ENCODE measurements around the gene TXNDC5.

DNA sequence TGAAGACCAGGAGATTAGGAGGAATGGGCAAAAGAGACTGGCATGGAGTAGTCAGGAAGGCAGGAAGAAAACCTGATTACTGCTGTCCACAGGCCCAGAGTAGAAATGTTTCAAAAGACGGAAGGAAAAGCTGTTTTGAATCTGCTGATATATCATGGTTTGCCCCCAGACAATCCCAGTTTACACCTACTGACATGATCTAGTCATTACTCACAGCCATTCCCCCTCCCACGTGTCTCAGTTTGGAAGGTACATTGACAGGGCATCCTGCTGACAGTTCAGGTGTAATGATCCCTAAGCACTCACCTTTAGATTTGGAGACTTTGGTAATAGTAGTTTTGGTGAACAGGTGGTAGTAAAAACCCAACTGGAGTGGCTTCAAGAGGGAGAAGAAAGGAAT is 9.8 kb upstream of the TXNDC5 start:
- TF ChIP-seq, protein P1, sequence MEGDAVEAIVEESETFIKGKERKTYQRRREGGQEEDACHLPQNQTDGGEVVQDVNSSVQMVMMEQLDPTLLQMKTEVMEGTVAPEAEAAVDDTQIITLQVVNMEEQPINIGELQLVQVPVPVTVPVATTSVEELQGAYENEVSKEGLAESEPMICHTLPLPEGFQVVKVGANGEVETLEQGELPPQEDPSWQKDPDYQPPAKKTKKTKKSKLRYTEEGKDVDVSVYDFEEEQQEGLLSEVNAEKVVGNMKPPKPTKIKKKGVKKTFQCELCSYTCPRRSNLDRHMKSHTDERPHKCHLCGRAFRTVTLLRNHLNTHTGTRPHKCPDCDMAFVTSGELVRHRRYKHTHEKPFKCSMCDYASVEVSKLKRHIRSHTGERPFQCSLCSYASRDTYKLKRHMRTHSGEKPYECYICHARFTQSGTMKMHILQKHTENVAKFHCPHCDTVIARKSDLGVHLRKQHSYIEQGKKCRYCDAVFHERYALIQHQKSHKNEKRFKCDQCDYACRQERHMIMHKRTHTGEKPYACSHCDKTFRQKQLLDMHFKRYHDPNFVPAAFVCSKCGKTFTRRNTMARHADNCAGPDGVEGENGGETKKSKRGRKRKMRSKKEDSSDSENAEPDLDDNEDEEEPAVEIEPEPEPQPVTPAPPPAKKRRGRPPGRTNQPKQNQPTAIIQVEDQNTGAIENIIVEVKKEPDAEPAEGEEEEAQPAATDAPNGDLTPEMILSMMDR (conservative IDR thresholded peaks at IDR 0.05) = no peak
- TF ChIP-seq ZFX (IDR thresholded peaks at IDR 0.05) = no peak

Measured in C4-2B (cell line).